VCaP (cell line): Measurements from ENCODE around the gene LSAMP.

Experiments used
- H3K27ac ChIP-seq: fragments of 450-650 bp; 2 replicates; pipeline ENCODE4 v1.5.1; 2017
- TF ChIP-seq, protein P1 (sequence below): fragments of 450-650 bp; conservative IDR thresholded peaks from 2 replicates; pipeline ENCODE4 v1.5.1; 2017; ENCODE audit warnings: mild to moderate bottlenecking, moderate library complexity

Gene LSAMP

GRCh38 chr3:115932807-115933206 lies 512.5 kb downstream of the LSAMP start:
- no peak overlapping the region for H3K27ac ChIP-seq
- TF ChIP-seq, protein P1, sequence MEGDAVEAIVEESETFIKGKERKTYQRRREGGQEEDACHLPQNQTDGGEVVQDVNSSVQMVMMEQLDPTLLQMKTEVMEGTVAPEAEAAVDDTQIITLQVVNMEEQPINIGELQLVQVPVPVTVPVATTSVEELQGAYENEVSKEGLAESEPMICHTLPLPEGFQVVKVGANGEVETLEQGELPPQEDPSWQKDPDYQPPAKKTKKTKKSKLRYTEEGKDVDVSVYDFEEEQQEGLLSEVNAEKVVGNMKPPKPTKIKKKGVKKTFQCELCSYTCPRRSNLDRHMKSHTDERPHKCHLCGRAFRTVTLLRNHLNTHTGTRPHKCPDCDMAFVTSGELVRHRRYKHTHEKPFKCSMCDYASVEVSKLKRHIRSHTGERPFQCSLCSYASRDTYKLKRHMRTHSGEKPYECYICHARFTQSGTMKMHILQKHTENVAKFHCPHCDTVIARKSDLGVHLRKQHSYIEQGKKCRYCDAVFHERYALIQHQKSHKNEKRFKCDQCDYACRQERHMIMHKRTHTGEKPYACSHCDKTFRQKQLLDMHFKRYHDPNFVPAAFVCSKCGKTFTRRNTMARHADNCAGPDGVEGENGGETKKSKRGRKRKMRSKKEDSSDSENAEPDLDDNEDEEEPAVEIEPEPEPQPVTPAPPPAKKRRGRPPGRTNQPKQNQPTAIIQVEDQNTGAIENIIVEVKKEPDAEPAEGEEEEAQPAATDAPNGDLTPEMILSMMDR, result no peak

- TF ChIP-seq, protein P1, result no peak
- no peak overlapping the region for H3K27ac ChIP-seq
Measured at GRCh38 chr3:115931581-115931980, 513.7 kb downstream of the LSAMP start.

GRCh38 chr3:115930922-115931321 lies 514.4 kb downstream of the LSAMP start:
- TF ChIP-seq, protein P1, result no peak
- H3K27ac ChIP-seq, result no peak overlapping the region

GRCh38 chr3:115930168-115930567 lies 515.1 kb downstream of the LSAMP start:
- no peak overlapping the region for H3K27ac ChIP-seq
- TF ChIP-seq, protein P1, result no peak

GRCh38 chr3:115928376-115928775 lies 516.9 kb downstream of the LSAMP start:
- H3K27ac ChIP-seq, result no peak overlapping the region
- TF ChIP-seq, protein P1, result no peak

DNA sequence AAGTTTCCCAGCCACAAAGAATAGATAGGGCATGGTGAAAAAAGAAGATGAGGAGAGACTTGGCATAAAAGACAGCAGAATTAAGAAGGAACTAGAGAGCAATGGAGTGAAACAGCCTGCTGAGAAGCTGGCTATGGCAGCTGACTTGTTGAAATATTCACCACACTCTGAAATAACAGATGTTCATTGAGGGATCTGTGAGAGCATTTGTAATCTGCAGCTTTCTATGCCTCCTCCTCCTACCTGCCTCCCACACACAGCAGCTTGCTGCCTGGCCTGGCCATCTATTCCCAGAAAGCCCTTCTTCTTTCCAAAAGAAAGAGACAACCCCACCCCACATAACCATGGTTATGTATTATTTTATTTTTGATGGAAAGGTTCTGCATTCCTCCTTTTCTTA lies 518.1 kb downstream of the LSAMP start:
- TF ChIP-seq, protein P1, result no peak
- H3K27ac ChIP-seq, result no peak overlapping the region

- no peak overlapping the region for H3K27ac ChIP-seq
- TF ChIP-seq, protein P1, result peak; percentile 86
Measured at GRCh38 chr3:115922681-115923347, 522.5 kb downstream of the LSAMP start.
